HCT116 (cell line): Measurements from ENCODE around the gene HTR3B. TPM values are rescaled to one million over a fixed set of nuclear protein-coding genes. Genes with fewer than 3 reads are reported as not detected.

Source experiments
- ATAC-seq: fragments of 200-7000 bp; cut with Tn5 transposase; 2 replicates; pipeline ENCODE4 v1.9.1; 2020; ENCODE audit warnings: mild to moderate bottlenecking, moderate library complexity
- BruUV-seq: library from RNA; stranded (reverse); fragments of 400-500 nt; replicated peaks from 2 replicates; lab custom pipeline; 2021; lab: Mats Ljungman, UMichigan
- CTCF ChIA-PET: fragments of 300-600 bp; sonication (Branson Sonifier 250); formaldehyde crosslinking; loops from one replicate; lab custom pipeline; 2021; ENCODE audit warnings: antibody characterized with exemption; lab: Charles Lee
- POLR2A ChIA-PET: fragments of 300-600, 350-600 bp; sonication (Branson Sonifier 250); formaldehyde crosslinking; loops from one replicate; lab custom pipeline; 2021; ENCODE audit warnings: antibody characterized with exemption; lab: Charles Lee
- RAD21 ChIA-PET, 2 experiments: fragments of 300-600 bp; sonication (Branson Sonifier 250); formaldehyde crosslinking; loops; one replicate each; lab custom pipeline; 2023; ENCODE audit warnings: low total read pairs in 2 of 2; ENCODE audit not compliant: uncharacterized antibody in 2 of 2, unreplicated experiment in 2 of 2, low non-redundant PET in 1 of 2; lab: Charles Lee
- DNase-seq: peaks from one replicate; pipeline ENCODE4 v3.0.0-alpha.2; 2010; ENCODE audit warnings: low read depth, low spot score
- H2AFZ ChIP-seq: fragments of 200-600 bp; shearing (Covaris generic), sonication (generic); 2 replicates; pipeline ENCODE4 v1.6.1; 2017; ENCODE audit warnings: low read depth, mixed run types, mixed read lengths, antibody characterized with exemption, low read length; ENCODE audit not compliant: poor library complexity, severe bottlenecking
- H3K27ac ChIP-seq: 2 replicates; pipeline ENCODE4 v1.5.1; 2012; ENCODE audit warnings: low read depth, low read length
- H3K27me3 ChIP-seq: fragments of 200-600 bp; sonication (generic); 2 replicates; pipeline ENCODE4 v1.6.1; 2016; ENCODE audit warnings: mixed run types, low read length, mixed read lengths; ENCODE audit not compliant: insufficient read depth
- H3K36me3 ChIP-seq, 2 experiments: fragments of 200-500 bp in 1 of 2; fragments of 200-600 bp in 1 of 2; sonication (Bioruptor generic) in 1 of 2; sonication (generic) in 1 of 2; 2 replicates each; pipeline versions ENCODE4 v1.5.1 to v1.6.1; 2014 to 2016; ENCODE audit warnings: low read length in 2 of 2, inconsistent platforms in 1 of 2, mixed read lengths in 1 of 2, mixed run types in 1 of 2; ENCODE audit not compliant: insufficient read depth in 2 of 2, control insufficient read depth in 1 of 2
- H3K4me1 ChIP-seq, 2 experiments: fragments of 200-600 bp in 1 of 2; sonication (generic) in 1 of 2; 2 replicates each; pipeline versions ENCODE4 v1.5.1 to v1.6.1; 2012 to 2017; ENCODE audit warnings: low read length in 2 of 2, inconsistent platforms in 1 of 2, mild to moderate bottlenecking in 1 of 2, mixed read lengths in 1 of 2, mixed run types in 1 of 2, moderate library complexity in 1 of 2; ENCODE audit not compliant: insufficient read depth in 2 of 2, control insufficient read depth in 1 of 2
- H3K4me2 ChIP-seq: fragments of 200-600 bp; sonication (generic); 2 replicates; pipeline ENCODE4 v1.6.1; 2017; ENCODE audit warnings: mixed run types, low read length, mixed read lengths
- H3K4me3 ChIP-seq, 2 experiments: fragments of 200-600 bp in 1 of 2; sonication (generic) in 1 of 2; replicated peaks in 1 of 2; 2 replicates each; pipeline ENCODE4 v1.5.1; 2011 to 2016; ENCODE audit warnings: low read length in 2 of 2, control low read depth in 1 of 2, low read depth in 1 of 2, mild to moderate bottlenecking in 1 of 2, mixed read lengths in 1 of 2, mixed run types in 1 of 2
- H3K79me2 ChIP-seq: fragments of 200-600 bp; sonication (generic); 2 replicates; pipeline ENCODE4 v1.6.1; 2017; ENCODE audit warnings: mild to moderate bottlenecking, mixed run types, low read length, moderate library complexity, mixed read lengths; ENCODE audit not compliant: insufficient read depth
- H3K9ac ChIP-seq: fragments of 200-600 bp; sonication (generic); 2 replicates; pipeline ENCODE4 v1.6.1; 2016; ENCODE audit warnings: low read length, mixed read lengths
- H3K9me2 ChIP-seq: fragments of 200-600 bp; sonication (generic), shearing (Covaris generic); 2 replicates; pipeline ENCODE4 v1.6.1; 2017; ENCODE audit warnings: mixed run types, mild to moderate bottlenecking, moderate library complexity; ENCODE audit not compliant: insufficient read depth
- H3K9me3 ChIP-seq, 2 experiments: fragments of 200-500 bp in 1 of 2; fragments of 200-600 bp in 1 of 2; sonication (Bioruptor generic) in 1 of 2; sonication (generic) in 1 of 2; 2 replicates each; pipeline ENCODE4 v1.6.1; 2014 to 2017; ENCODE audit warnings: low read length in 2 of 2, mixed read lengths in 2 of 2, inconsistent platforms in 1 of 2, low read depth in 1 of 2, mild to moderate bottlenecking in 1 of 2, mixed run types in 1 of 2, moderate library complexity in 1 of 2; ENCODE audit not compliant: control insufficient read depth in 1 of 2, insufficient read depth in 1 of 2
- H4K20me1 ChIP-seq: fragments of 200-600 bp; sonication (generic), shearing (Covaris generic); 2 replicates; pipeline ENCODE4 v1.6.1; 2017; ENCODE audit warnings: mixed run types, mild to moderate bottlenecking, moderate library complexity; ENCODE audit not compliant: insufficient read depth
- CBX3 ChIP-seq: IDR thresholded peaks from 2 replicates; pipeline ENCODE4 v1.6.1; 2012; ENCODE audit warnings: low read depth
- CEBPB ChIP-seq: IDR thresholded peaks from 2 replicates; pipeline ENCODE4 v1.6.1; 2012; ENCODE audit warnings: low read depth
- ELF1 ChIP-seq: IDR thresholded peaks from 2 replicates; pipeline ENCODE4 v1.6.1; 2012; ENCODE audit warnings: low read depth, borderline replicate concordance
- POLR2A ChIP-seq: IDR thresholded peaks from 2 replicates; pipeline ENCODE4 v1.7.0; 2011; ENCODE audit warnings: borderline replicate concordance; ENCODE audit not compliant: insufficient read depth, insufficient read length; ENCODE audit errors: extremely low read depth
- POLR2AphosphoS5 ChIP-seq: IDR thresholded peaks from 2 replicates; pipeline ENCODE4 v1.6.1; 2011; ENCODE audit warnings: mild to moderate bottlenecking, low read depth, low read length, moderate library complexity
- SIN3A ChIP-seq: IDR thresholded peaks from 2 replicates; pipeline ENCODE4 v1.6.1; 2012; ENCODE audit warnings: low read depth
- SP1 ChIP-seq: IDR thresholded peaks from 2 replicates; pipeline ENCODE4 v1.6.1; 2012; ENCODE audit warnings: low read depth
- SRF ChIP-seq: IDR thresholded peaks from 2 replicates; pipeline ENCODE4 v1.6.1; 2012; ENCODE audit warnings: low read depth
- TCF7L2 ChIP-seq: IDR thresholded peaks from 2 replicates; pipeline ENCODE4 v1.7.0; 2011; ENCODE audit warnings: borderline replicate concordance, inconsistent platforms; ENCODE audit not compliant: insufficient read depth, insufficient read length; ENCODE audit errors: extremely low read depth
- ZNF274 ChIP-seq: fragments of 200-500 bp; sonication (Bioruptor generic); IDR thresholded peaks from 2 replicates; pipeline ENCODE4 v1.6.1; 2014; ENCODE audit warnings: mild to moderate bottlenecking, low read depth, low read length, inconsistent platforms
- intact Hi-C: fragments of 100-400 bp; cut with micrococcal nuclease; formaldehyde crosslinking; loops from 2 replicates; pipeline ENCODE4 v1.10.0; 2022
- total RNA-seq: library from RNA; stranded (reverse); gene quantifications from one replicate; pipeline ENCODE4 v1.2.1, GENCODE V29; 2021; ENCODE audit not compliant: unreplicated experiment
- TF ChIP-seq, protein P1 (sequence below): IDR thresholded peaks from 2 replicates; pipeline ENCODE4 v1.6.1; 2012; ENCODE audit warnings: low read depth
- TF ChIP-seq, protein P2 (sequence below): IDR thresholded peaks from 2 replicates; pipeline ENCODE4 v1.6.1; 2011; ENCODE audit warnings: mild to moderate bottlenecking, low read length, moderate library complexity; ENCODE audit not compliant: insufficient replicate concordance; ENCODE audit errors: extremely low read depth

HTR3B gene
- total RNA-seq, 1 experiment from 2014 or later, result not detected

GRCh38 chr11:113991718-113992458 is 87.3 kb downstream of the HTR3B start (continued):
- TF ChIP-seq, protein P1, sequence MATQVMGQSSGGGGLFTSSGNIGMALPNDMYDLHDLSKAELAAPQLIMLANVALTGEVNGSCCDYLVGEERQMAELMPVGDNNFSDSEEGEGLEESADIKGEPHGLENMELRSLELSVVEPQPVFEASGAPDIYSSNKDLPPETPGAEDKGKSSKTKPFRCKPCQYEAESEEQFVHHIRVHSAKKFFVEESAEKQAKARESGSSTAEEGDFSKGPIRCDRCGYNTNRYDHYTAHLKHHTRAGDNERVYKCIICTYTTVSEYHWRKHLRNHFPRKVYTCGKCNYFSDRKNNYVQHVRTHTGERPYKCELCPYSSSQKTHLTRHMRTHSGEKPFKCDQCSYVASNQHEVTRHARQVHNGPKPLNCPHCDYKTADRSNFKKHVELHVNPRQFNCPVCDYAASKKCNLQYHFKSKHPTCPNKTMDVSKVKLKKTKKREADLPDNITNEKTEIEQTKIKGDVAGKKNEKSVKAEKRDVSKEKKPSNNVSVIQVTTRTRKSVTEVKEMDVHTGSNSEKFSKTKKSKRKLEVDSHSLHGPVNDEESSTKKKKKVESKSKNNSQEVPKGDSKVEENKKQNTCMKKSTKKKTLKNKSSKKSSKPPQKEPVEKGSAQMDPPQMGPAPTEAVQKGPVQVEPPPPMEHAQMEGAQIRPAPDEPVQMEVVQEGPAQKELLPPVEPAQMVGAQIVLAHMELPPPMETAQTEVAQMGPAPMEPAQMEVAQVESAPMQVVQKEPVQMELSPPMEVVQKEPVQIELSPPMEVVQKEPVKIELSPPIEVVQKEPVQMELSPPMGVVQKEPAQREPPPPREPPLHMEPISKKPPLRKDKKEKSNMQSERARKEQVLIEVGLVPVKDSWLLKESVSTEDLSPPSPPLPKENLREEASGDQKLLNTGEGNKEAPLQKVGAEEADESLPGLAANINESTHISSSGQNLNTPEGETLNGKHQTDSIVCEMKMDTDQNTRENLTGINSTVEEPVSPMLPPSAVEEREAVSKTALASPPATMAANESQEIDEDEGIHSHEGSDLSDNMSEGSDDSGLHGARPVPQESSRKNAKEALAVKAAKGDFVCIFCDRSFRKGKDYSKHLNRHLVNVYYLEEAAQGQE, result no peak
- no peak for TF ChIP-seq ZNF274
- TF ChIP-seq, all 23 proteins: peak for 0

GRCh38 chr11:113992459-113993110 is 88.0 kb downstream of the HTR3B start:
- Histone ChIP-seq H3K9me2 (no peaks in the 10 kb centered on the region), H3K27me3 (peaks cover 38% of the 10 kb centered on the region), H3K4me1 (no peaks in the 10 kb centered on the region), H3K4me3 (no peak overlapping the region), H3K9me3 (no peaks in the 10 kb centered on the region), H3K9ac (no peak overlapping the region), H3K27ac (no peak overlapping the region), H3K36me3 (no peaks in the 10 kb centered on the region), H4K20me1 (no peaks in the 10 kb centered on the region), H2AFZ (no peak overlapping the region), H3K4me2 (no peak overlapping the region), H3K79me2 (no peaks in the 10 kb centered on the region)
- TF ChIP-seq TCF7L2, result no peak
- TF ChIP-seq CBX3, result no peak
- no peak for TF ChIP-seq SRF
- TF ChIP-seq SIN3A, result no peak
- no peak for TF ChIP-seq SP1
- no peak for TF ChIP-seq CEBPB
- no peak for TF ChIP-seq POLR2AphosphoS5
- no peak for TF ChIP-seq ELF1
- TF ChIP-seq POLR2A, result no peak
- TF ChIP-seq, protein P2, sequence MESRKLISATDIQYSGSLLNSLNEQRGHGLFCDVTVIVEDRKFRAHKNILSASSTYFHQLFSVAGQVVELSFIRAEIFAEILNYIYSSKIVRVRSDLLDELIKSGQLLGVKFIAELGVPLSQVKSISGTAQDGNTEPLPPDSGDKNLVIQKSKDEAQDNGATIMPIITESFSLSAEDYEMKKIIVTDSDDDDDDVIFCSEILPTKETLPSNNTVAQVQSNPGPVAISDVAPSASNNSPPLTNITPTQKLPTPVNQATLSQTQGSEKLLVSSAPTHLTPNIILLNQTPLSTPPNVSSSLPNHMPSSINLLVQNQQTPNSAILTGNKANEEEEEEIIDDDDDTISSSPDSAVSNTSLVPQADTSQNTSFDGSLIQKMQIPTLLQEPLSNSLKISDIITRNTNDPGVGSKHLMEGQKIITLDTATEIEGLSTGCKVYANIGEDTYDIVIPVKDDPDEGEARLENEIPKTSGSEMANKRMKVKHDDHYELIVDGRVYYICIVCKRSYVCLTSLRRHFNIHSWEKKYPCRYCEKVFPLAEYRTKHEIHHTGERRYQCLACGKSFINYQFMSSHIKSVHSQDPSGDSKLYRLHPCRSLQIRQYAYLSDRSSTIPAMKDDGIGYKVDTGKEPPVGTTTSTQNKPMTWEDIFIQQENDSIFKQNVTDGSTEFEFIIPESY, result no peak
- ChIA-PET RAD21 (no interaction called here), CTCF (interaction anchor here (0.9 to 5.7 kb wide), 2 partner anchors 187 to 268 kb away, joined by 3 to 74 read pairs; no protein-coding TSS in a partner anchor), POLR2A (no interaction called here)
- intact Hi-C loops, result loop anchor here (5.0 kb wide), 1 partner anchor 685 kb away; no protein-coding TSS in a partner anchor
- ATAC-seq (no peak), DNase-seq (no peak)
- BruUV-seq, result no TSS peak
